ENCODE results near the gene DFFB.

GRCh38 chr1:3905266-3905952, 48.1 kb downstream of the DFFB start:
- TF ChIP-seq ZNF580 (tag by site-specific recombination; IDR thresholded peaks at IDR 0.05) (no peak), ZNF184 (tag by site-specific recombination; IDR thresholded peaks at IDR 0.05) (no peak), ZBTB49 (tag by site-specific recombination; IDR thresholded peaks at IDR 0.05; ENCODE audit: low read depth) (no peak), SETDB1 (IDR thresholded peaks at IDR 0.05; ENCODE audit: insufficient read length, low read length) (no peak), CTCF (tag by site-specific recombination; IDR thresholded peaks at IDR 0.05) (no peak), RBAK (tag by site-specific recombination; IDR thresholded peaks at IDR 0.05) (no peak), REST (tag by site-specific recombination; IDR thresholded peaks at IDR 0.05) (no peak), YY1 (tag by site-specific recombination; IDR thresholded peaks at IDR 0.05) (no peak), ZBTB7A (tag by site-specific recombination; IDR thresholded peaks at IDR 0.05; ENCODE audit: low read depth) (no peak), SALL2 (tag by site-specific recombination; IDR thresholded peaks at IDR 0.05; ENCODE audit: borderline replicate concordance) (no peak)

Data from HEK293 (cell line).